HG03571 (cell line): ENCODE results near the gene FGFR4.
A peak's percentile ranks its signal among the peaks of the same experiment; 100 is the strongest.

Experiments
- ATAC-seq: cut with Tn5 transposase; IDR thresholded peaks from one replicate; pipeline ENCODE4 v1.9.1; 2021; ENCODE audit not compliant: unreplicated experiment

Gene FGFR4

DNA sequence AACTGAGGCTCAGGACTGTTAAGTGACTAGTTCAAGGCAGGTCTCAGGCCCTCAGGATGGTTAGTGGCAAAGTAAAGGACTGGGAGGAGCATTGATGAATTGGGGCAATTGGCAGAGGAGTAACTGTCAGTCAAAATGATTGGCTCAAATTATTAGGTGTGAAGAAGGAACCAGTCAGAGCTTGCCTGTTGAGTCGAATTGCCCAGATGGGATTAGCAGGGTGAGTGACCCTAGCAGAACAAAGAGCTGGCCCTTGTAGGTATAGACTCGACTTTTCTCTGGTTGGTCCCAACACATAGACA is 44.3 kb downstream of the FGFR4 start:
- ATAC-seq, result no peak

DNA sequence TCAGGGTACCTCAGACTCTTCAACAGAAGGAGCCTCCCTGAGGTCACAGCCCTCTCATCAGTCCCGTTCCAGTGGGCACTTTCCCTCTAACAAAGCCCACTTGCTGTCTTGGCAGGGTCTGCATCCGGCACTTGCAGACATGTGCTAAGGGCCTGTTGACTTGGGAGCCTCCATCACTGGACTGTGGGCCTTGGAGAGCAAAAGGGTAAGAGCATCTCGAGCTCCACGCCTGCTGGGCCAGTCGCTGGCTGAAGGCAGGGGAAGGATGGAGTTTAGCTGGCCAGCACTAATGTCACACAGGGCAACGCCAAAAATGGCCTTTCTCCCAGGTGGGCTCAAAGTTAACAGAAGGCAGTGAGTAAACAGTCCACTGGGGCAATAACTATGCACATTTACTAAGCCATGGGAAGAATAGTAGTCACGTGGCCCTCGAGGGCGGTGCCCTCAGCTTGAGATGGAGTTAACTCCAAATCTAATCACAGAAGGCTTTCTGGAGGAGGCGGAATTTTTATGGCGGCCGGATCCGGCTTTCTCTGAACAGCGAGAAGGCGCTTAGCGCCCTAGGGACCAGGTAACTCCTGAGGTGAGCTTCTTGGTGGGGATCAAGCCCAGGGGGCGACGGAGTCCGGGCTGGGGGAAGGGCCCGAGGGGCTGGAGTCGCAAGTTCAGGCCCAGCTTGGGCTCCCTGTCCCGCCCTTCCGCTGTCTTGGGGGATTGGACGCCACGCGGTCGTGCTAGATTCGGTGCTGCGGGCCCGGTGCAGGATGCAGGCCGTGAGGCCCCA is 44.8 kb downstream of the FGFR4 start:
- ATAC-seq, result no peak

DNA sequence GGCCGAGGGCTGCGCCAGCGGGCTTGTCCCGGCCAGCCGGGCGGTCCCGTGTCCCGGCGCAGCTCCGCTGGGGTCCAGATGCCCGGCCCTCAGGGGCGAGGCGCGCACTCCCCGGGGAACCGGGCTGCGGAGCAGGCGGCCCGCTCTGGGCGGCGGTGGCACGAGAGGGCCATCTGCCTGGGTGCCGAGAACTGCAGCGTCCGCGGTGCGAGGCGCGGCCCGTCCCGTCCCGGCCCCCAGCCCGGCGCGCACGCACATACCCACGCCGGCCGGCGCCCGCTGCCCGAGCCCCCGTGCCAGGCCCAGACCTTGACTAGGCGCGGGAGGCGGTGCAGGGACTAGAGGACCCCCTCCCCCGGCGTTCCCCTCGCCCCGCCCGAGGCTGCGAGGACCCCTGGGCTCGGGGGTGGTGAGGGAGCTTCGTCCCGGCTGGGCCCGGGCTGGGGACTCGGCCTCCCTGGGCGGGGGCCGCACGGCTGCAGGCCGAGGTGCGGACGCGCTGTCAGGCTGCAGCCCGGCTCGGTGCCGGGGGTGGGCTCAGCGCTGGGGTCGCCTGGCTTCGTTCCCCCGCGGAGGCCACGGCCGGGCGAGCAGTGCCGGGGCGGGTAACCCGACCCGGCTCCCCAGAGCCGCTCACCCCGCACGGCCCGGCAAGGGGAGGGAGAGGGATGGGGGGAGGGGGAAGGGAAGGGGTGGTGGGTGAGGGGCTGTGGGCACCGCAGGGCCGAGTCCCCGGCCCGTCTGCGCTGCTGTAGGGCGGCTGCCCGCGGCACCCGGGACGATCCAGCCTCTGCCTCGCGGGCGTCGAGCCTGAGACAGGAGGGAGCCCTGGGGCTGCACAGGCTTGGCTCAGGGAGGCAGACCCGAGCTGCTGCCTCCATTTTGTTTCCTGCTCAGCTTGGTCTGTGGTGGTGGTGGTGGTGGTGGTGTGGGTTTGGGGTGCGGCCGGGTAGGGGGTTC is 45.7 kb downstream of the FGFR4 start:
- ATAC-seq, result no peak

DNA sequence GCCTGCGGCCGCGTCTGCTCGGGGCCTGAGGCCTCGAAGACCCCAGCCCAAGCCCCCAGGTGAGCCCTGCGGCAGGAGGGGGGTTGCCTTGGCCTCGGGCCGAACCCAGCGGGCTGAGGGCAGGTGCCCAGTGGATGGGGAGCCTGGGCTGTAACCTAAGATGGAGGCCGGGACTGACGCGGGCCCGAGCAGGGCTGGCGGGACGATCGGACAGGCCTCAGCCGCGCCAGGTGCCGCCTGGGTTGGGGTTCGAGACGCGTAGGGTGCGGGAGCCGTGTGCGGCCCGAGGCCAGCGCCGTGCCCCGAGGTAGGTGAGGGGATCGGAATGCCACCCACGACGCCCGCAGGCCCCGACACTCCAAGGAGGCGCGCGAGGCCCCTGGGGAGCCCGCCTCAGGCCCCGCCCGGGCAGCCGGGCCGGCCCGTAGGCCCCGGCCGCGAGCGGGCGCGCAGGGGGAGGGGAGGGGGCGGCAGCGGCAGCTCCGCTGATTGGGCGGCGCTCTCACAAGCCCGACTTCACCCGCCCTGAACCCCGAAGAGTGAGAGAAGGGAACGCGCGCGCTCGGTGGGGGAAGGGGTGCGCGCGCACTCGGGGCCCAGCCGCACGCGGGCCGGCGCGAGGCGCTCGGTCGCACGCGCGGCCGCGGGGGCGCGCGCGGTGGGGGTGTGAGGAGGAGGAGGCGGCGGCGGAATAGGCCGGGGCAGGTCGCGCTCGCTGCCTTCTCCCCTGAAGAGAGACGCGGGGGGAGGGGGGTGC is 46.6 kb downstream of the FGFR4 start, which contains the start of gene NSD1:
Gene NSD1, plus strand, starts transcription at position 678 of the 757 bp plus-strand sequence. CDS start 1,331 bp downstream, outside the sequence.
- ATAC-seq, result peak; percentile 48

DNA sequence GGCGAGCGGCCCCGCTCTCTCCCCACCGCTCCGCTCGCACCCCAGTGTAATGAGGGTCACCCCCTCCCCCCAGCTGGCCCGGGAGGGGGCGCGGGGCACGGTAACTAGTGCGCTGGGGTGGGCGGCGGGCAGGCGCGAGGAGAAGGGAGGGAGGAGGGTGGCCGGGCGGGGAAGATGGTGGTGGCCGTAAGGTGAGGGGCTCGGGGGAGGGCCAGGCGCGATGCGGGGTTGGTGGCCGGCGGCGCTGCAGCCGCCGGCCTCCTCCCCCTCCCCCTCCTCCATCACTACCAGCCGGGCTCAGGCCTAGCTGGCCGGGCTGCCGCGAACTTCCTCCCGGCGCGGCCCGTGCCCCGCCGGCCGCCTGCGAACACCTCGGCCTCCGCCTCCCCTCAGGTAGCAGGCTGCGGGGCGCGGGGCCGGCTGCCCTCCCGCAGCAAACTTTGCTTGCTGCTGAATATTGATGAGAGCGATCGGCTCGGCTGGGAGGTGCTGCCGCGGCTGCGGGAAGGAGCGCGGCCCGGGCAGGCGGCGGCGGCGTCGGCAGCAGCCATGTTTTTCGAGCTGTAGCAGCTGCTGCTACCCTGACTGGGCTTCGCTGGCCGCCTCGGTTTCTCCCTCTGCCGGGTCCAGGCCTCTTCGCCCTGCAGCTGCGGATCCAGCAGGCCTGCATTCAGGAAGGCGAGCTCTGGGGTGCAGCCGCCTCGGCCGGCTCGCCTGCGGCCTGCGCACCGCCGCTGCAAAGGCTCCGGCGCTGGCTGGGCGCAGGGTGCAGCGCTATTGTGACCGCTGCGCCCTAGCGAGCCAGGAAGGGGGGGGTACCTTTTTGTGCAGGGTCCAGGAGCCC is 47.4 kb downstream of the FGFR4 start:
- ATAC-seq, result peak; percentile 30

DNA sequence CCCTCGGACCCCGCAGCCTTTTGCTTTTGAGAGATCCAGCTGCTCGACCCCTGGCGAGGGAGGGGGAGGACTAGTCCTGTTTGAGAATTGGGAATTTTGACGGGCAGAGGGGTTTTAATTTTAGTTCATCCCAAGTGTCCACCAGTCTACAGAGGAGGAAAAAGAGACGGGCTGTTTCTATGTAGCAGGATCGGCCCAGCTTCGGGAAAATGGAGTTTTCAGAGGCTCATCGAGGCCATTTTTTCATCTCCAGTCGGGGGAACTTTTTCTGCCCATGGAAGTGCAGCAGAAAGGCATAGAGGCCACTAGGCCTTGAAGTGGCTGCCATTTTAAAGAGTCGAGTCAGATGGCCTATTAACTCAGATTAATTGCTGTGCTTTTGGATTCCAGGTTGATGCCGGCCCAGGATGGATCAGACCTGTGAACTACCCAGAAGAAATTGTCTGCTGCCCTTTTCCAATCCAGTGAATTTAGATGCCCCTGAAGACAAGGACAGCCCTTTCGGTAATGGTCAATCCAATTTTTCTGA is 48.0 kb downstream of the FGFR4 start:
- no peak for ATAC-seq

DNA sequence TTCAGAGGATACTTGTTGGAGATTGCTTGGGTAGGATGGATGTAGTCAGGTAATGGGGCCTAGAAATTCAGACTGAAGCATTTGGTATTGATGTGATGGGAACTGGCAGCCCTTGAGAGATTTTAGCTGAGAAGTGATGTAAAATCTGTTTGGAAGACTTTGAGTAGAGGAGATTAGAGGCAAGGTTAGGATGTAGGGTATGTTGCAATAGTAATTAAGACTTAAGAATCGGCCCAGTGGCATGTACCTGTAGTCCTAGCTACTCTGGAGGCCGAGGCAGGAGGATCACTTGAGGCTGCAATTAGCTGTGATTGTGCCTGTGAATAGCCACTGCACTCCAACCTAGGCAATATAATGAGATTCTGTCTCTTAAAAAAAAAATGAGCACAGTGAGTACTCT is 53.6 kb downstream of the FGFR4 start:
- no peak for ATAC-seq

DNA sequence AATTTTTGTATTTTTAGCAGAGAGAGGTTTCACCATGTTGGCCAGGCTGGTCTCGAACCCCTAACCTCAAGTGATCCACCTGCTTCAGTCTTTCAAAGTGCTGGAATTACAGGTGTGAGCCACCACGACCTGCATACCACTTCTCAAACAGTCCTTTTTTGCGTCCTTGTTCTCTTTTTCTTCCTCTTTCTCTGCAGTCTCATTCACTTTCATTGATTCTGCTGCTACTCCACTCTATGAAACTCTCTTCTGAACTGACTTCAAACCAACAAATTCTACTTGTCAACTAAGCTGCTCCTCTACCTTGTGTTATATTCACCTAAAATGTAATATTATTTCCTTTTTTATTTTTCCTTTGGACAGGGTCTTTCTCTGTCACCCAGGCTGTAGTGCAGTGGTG is 54.8 kb downstream of the FGFR4 start:
- no peak for ATAC-seq

DNA sequence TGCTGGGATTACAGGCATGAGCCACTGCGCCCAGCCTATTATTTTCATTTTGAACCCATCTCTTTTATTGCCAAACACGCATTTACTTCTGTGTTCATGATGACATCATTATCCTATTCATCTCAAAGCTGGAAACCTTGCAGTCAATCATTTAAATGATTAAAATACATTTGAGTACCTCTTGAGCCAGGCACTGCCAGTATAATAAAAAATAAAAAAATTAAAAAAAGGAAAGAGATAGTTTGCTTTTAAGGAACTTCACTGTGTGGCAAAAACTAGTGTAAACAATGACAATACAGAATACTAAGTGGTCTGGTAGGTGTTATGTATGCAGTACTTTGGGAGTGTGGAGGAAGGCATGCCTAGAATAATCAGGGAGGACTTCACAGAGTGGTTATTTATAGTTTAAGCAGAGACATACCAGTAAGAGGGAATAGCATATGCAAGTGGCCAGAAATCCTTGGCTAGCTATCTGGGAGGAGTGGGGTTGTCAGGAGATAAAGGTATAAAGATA is 55.4 kb downstream of the FGFR4 start:
- ATAC-seq, result no peak

DNA sequence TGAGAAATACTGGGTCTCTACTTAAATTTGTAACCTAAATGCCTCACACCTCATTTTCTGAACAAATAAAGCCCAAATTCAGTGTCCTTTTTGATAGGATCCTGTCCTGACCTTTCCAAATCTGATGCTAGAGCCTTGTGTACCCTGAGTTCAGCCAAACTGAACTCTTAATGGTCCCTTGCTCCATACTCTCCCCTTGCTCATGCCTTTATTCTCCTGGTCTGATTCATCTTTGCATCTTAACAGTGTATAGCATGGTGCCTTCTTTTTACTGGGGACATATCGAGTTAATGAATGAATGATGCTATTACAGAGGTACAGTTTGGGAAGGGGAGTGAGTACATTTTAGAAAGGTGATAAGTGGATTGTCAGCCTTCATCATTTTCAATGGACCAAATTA is 56.1 kb downstream of the FGFR4 start:
- ATAC-seq, result no peak

DNA sequence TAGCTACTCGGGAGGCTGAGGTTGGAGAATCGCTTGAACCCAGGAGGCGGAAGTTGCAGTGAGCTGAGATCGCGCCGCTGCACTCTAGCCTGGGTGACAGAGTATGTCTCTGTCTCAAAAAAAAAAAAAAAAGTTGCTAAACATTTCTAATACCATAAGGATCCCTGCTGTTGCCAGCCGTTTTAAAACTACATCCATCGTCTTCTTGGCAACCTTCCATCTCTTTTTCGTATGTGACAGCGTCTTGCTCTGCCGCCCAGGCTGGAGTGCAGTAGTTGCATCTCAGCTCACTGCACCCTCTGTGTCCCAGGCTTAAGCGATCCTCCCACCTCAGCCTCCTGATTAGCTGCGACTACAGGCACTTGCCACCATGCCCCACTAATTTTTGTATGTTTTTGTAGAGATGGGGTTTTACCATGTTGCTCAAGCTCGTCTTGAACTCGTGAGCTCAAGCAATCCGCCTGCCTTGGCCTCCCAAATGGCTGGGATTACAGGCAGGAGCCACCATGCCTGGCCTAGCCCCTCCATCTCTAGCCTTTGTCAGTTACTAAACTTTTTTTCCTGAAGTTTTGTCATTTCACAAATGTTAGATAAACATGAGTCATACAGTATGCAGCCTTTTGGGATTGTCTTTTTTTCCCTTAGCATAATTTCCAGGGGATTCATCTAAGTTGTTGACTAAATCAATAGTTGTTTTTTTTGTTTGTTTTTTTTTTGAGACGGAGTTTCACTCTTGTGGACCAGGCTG is 60.4 kb downstream of the FGFR4 start:
- no peak for ATAC-seq
